GM12872 (cell line): ENCODE results near the gene AHNAK.

Experiments used
- CTCF ChIP-seq: IDR thresholded peaks from 3 replicates; pipeline ENCODE4 v1.5.1; 2011; ENCODE audit warnings: low read depth, mild to moderate bottlenecking, low read length, moderate library complexity; ENCODE audit not compliant: insufficient read depth

AHNAK gene

GRCh38 chr11:62492586-62492985 lies 54.0 kb downstream of the AHNAK start:
- TF ChIP-seq CTCF: no peak

GRCh38 chr11:62491571-62492329 lies 54.9 kb downstream of the AHNAK start:
- TF ChIP-seq CTCF: no peak

- no peak for TF ChIP-seq CTCF
Measured at GRCh38 chr11:62489204-62489603, 57.4 kb downstream of the AHNAK start.

- no peak for TF ChIP-seq CTCF
Measured at GRCh38 chr11:62487738-62488551, 58.7 kb downstream of the AHNAK start.

GRCh38 chr11:62487136-62487535 lies 59.5 kb downstream of the AHNAK start:
- TF ChIP-seq CTCF: no peak

GRCh38 chr11:62484352-62484751 lies 62.3 kb downstream of the AHNAK start:
- no peak for TF ChIP-seq CTCF

- no peak for TF ChIP-seq CTCF
Measured at GRCh38 chr11:62482753-62483152, 63.9 kb downstream of the AHNAK start.
